Raji (cell line): Measurements from ENCODE around the gene AKAP6.

Experiments used
- POLR2A ChIP-seq: IDR thresholded peaks from 2 replicates; pipeline ENCODE4 v1.6.1; 2011; ENCODE audit warnings: low read depth, low read length, control low read depth; ENCODE audit not compliant: insufficient read depth

Gene AKAP6

GRCh38 chr14:32662211-32662610, 333.1 kb downstream of the AKAP6 start:
- no peak for TF ChIP-seq POLR2A

- no peak for TF ChIP-seq POLR2A
Observed at GRCh38 chr14:32666308-32666707, 337.2 kb downstream of the AKAP6 start.

GRCh38 chr14:32667287-32667686, 338.2 kb downstream of the AKAP6 start:
- TF ChIP-seq POLR2A = no peak

GRCh38 chr14:32667791-32668190, 338.7 kb downstream of the AKAP6 start:
- TF ChIP-seq POLR2A = no peak

- no peak for TF ChIP-seq POLR2A
Observed at GRCh38 chr14:32669391-32669790, 340.3 kb downstream of the AKAP6 start.

- no peak for TF ChIP-seq POLR2A
Observed at GRCh38 chr14:32675433-32675832, 346.3 kb downstream of the AKAP6 start.

- TF ChIP-seq POLR2A = no peak
Observed at GRCh38 chr14:32677129-32677780, 348.2 kb downstream of the AKAP6 start.

GRCh38 chr14:32678088-32678487, 349.0 kb downstream of the AKAP6 start:
- TF ChIP-seq POLR2A = no peak

- TF ChIP-seq POLR2A = no peak
Observed at GRCh38 chr14:32679927-32680612, 351.0 kb downstream of the AKAP6 start.

- no peak for TF ChIP-seq POLR2A
Observed at GRCh38 chr14:32681598-32681997, 352.5 kb downstream of the AKAP6 start.

GRCh38 chr14:32682214-32682613, 353.1 kb downstream of the AKAP6 start:
- TF ChIP-seq POLR2A = no peak

- no peak for TF ChIP-seq POLR2A
Observed at GRCh38 chr14:32683679-32684078, 354.6 kb downstream of the AKAP6 start.

GRCh38 chr14:32688941-32689340, 359.8 kb downstream of the AKAP6 start:
- no peak for TF ChIP-seq POLR2A

- no peak for TF ChIP-seq POLR2A
Observed at GRCh38 chr14:32692441-32692840, 363.3 kb downstream of the AKAP6 start.

GRCh38 chr14:32693114-32693513, 364.0 kb downstream of the AKAP6 start:
- no peak for TF ChIP-seq POLR2A

GRCh38 chr14:32694795-32695449, 365.8 kb downstream of the AKAP6 start:
- TF ChIP-seq POLR2A = no peak
